ENCODE results near the gene ZC3H6.

GRCh38 chr2:112272669-112273068, 2.7 kb upstream of the ZC3H6 start:
- TF ChIP-seq CTCF (IDR thresholded peaks at IDR 0.05; ENCODE audit: insufficient read depth, low read length, poor library complexity, severe bottlenecking) (no peak), EZH2phosphoT487 (conservative IDR thresholded peaks at IDR 0.05; ENCODE audit: low read length) (no peak)
